Inflammatory macrophage (primary cell): ENCODE results near the gene LCN2.
A peak's percentile ranks its signal among the peaks of the same experiment; 100 is the strongest.
"Not testable (repeated sequence)": the region's sequence is repeated elsewhere in the genome, so short reads cannot be mapped to it uniquely, and the experiment has no call there.

Source experiments
- DNase-seq, 2 donors: peaks; one replicate each; pipeline ENCODE4 v3.0.0-alpha.2; 2020 to 2022

LCN2 gene

DNA sequence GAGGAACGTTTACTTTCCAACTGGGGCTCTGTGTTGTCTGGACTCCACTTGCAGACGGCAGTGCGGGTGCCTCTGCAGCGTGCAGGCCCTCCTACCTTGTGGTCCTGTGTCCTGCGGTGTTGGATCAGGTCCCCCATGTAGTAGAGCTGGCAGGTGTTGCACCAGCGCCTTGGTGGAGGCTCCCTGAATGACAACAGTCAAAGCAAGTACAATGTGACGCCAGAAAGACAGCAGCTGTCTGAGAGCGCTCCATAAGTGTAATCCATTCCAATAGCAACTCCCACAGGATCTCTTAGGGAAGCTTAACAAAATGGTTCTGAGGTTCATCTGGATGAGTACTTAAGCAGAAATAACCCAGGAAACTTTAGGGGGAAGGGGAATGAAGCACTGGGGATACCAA lies 20.7 kb downstream of the LCN2 start:
- DNase-seq, result no peak

DNA sequence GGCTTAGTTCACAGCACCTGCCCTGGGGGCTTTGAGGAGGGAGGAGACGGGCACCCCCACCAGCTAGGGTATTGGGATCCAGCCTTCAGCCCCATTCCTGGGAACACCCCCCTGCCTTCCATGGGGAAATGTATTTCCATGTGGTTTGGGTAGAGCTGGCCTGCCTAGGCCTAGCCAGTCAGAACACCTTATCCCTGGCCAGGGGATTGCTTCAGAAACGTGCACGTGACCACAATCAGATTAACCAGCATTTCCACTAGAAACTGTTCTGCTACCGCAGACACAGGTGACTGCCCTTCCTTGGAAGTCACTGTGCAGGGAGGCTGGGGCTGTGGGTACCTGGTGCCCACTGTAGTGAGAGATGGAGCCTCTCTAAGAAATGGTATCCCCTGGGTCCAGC lies 24.8 kb downstream of the LCN2 start:
- DNase-seq, result no peak

DNA sequence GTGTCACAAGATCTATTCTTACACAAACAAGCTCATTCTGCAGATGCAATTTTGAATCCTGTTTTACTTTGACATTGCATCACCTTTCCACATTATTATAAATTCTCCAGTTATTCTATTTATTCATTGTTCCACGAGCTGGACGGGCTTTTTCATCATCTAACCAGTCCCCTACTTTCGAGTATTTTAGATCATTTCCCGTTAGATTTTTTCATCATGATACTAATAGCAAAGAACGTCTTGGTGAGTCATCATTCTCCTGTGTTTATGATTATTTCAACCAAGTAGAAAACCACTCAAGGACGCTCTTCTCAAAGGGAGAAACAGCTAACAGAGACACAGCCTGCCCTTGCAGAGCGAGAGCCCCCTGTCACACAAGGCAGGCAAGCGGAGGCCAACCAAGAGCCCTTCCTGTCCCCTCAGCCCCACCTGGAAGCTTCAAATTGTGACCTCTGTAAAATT lies 25.9 kb downstream of the LCN2 start:
- no peak for DNase-seq

DNA sequence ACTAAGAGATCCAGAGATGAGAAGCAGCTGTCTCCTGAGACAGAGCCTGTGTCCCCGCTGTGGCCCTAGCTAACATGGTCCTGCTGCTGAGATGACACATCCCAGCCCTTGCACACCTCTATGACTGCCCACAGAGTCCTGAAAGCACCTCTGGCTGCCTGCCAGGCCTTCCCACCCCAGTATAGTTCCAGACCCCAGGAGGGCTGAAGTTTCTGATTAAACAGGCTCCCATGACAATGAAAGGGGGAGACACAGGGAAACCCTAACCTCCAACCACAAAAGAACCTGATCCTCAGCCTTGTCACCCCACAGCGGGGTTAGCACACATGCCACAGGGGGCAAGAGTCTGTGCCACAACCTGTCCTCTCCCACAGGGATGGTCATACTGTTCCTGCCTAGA lies 26.5 kb downstream of the LCN2 start:
- no peak for DNase-seq

DNA sequence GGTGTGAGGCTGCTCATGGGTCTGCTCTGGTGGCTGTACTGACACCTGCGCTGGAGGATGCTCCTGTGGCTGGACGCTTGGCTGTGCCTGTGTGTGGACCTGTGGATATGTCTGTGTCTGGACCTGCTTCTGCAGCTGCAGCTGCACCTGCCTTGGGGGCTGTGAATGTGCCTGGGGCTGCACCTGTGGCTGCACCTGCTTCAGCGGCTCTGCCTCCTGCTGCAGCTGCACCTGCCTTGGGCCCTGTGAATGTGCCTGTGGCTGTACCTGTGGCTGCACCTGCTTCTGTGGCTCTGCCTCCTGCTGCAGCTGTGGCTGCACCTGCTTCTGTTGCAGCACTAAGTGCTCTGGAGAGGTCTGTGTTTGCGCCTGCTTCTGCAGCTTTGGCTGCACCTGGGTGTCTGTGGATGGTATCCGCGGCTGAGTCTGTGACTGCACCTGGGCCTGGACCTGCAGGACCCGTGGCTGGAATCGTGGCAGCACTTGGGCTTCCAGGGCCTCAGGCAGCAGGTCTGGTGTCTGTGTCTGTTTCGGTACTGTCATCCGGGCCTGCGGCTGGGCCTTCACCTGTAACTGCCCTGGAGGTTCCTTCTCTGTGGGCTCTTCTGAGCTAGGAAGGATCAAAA lies 29.7 kb downstream of the LCN2 start:
- no peak for DNase-seq

DNA sequence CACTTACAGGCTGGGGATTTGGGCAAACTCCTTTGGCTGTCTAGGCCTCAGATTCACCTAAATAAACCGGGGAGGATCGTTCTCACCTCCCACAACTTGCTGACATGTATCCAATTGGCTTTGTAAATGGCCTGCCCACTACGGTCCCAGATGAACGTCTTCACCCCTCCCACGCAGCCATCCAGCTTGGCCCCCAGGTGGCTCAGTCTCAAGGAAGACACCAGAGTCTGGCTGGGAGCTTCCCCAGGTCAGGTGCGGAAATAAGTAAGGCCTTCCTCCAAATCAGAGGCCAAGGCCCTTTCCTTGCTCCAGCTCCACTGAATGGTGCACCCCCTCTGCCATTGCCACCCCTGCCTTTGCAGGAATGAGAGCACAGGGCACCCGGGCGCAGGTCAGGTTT lies 30.7 kb downstream of the LCN2 start:
- DNase-seq, result no peak

DNA sequence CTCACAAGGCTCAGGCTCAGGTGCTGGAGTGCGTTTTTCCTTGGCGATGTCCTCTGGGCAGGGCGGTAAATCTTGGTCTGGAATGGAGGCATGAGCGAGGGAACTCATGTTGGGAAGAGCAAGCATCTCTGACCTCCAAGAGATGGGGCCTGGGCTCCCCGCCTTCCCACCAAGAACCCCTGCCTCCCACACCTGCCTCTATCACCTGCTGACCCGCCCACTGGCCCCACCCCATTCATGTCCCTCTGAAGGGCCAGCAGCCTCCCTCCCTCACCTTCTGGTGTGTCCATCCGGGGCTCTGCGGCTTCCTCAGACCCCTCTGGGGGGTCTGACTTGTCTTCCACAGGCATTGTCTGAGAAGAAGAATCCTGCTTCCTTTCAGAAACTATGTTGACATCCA lies 31.2 kb downstream of the LCN2 start:
- DNase-seq, result no peak

DNA sequence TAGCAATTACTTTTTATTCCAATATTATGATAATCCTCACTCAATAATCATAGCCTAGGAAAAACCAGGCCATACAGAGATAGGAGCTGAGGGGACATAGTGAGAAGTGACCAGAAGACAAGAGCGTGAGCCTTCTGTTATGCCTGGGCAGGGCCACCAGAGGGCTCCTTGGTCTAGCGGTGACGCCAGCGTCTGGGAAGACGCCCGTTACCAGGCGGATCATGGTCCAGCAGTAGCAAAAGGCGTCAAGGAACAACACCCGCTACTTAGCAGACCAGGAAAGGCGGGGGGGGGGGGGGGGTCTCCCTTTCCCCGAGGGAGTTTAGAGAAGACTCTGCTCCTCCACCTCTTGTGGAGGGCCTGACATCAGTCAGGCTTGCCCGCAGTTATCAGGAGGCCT lies 32.2 kb downstream of the LCN2 start:
- not testable (repeated sequence) for DNase-seq

DNA sequence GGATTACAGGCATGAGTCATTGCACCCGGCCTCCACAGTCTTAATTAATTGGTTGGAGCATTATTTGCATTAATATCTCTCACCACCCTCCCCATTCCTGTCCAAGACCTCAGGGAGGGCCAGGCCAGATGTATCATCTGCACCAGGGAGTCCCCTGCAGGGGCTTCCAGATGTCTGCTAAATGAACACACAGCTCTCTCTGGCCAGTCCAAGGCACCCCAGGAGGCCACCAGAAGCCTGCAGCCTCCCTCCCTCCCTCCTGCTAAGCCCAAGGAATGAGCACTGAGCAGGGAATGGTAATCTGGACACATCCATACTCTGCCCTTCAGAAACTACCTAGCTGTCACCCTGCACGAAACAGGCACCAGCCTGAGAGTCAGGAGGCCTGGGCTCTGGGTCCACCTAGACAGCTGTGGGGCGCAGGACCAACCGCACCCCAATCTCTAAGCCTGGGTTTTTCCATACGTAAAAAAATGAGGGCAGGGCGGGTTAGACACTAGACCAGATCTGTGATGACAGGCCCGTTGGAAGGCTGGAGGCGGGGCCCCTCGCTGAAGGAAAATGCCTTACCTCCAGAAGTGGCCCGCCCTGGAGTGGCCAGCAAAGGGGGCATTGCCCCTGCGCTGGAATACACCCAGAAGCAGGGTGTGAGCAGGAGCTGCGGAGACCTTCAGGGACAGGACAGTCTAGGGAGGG lies 33.8 kb downstream of the LCN2 start:
- DNase-seq, result no peak

DNA sequence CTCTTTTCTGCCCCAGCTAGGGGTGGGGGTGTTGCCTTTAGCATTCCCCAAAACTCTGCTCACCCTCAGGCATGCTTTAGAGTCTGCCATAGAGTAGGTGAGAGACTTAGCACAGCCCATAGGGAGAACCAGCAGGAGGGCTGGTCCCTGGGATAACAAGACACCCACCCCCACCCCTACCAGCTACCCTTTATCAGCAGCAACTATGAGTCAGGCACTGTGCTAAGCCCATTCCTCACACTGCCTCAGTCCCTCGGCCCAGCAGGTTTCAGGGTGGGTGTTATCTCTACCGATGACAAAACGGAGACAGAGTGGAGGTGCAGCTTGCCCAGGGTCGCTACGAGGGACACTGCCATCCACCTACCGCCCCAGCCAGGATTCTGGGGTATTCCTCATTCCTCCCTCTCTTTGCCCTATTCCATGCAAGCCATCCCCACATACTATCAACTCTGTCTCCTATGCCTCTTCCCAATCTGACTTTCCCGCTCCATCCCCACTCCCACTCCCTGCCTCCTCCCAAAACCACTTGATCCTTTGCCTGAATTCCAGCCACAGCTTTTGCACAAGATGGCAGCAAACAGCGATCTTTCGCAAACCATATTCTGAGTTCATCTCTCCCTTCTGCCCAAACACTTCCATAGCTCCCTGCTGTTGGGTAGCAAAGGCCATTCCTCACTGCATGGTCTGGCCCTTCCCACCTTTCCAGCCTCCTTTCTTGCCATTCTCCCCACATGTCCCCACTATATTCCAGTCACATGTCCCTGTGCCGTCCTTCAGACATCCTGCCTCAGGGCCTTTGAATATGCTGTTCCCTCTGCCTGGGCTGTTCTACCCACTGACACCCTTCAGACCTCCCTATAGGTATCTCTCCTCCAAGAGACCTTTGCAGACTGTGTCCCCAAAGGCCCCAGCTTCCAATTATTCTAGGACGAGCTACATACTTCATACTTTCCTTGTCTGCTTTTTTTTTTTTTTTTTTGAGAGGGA lies 37.0 kb downstream of the LCN2 start:
- no peak for DNase-seq

DNA sequence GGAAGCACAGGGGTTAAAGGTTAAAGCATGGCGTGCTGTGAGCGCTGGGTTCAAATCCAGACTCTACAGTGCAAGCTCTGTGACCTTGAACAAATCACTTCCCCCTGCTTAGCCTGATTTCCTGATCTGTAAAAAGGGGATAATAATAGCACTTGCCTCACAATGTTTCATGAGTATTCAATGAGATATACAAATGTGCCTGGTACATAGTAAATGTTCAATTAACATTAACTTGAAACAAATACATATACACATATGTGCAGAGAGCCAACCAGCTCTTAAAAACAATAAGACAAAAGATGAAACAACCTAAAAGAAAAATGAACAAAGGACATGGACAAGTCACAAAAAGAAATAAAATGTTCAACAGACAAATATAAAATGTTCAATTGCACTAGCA lies 38.1 kb downstream of the LCN2 start:
- DNase-seq, result no peak

DNA sequence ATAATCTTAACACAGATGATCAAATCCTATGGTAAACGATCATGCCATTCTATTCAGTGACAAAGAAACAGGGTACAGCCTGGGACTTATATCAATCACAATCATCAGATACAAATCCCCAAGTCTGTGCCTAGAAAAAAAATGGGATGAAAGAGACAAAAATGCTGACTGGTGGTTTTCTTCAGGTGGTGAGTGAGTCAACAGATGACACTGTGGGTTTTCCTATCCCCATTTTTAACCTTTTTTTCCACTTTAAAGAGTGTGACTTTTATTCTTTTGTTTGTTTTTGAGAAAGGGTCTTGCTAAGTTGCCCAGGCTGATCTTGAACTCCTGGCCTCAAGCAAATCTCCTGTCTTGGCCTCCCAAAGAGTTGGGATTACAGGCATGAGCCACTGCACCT lies 39.0 kb downstream of the LCN2 start:
- no peak for DNase-seq

DNA sequence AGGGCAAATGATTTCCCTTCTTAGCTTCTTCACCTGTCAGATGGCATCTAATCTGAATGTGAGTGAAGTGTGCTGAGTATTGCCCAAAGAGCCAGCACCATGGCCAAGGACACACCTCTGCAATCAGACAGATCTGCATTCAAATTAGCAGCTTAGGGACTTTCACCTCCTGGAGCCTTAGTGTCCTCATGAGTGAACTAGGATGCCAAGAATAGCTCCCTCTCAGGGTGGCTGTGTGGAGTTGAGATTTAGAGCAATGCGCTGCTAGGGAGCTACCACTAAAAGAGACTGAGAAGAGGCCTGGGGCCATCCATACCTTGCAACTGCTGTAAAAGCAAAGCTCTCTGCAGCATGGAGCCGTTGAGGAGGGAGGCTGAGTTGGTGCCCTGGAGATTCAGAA lies 40.8 kb downstream of the LCN2 start:
- DNase-seq, result no peak

DNA sequence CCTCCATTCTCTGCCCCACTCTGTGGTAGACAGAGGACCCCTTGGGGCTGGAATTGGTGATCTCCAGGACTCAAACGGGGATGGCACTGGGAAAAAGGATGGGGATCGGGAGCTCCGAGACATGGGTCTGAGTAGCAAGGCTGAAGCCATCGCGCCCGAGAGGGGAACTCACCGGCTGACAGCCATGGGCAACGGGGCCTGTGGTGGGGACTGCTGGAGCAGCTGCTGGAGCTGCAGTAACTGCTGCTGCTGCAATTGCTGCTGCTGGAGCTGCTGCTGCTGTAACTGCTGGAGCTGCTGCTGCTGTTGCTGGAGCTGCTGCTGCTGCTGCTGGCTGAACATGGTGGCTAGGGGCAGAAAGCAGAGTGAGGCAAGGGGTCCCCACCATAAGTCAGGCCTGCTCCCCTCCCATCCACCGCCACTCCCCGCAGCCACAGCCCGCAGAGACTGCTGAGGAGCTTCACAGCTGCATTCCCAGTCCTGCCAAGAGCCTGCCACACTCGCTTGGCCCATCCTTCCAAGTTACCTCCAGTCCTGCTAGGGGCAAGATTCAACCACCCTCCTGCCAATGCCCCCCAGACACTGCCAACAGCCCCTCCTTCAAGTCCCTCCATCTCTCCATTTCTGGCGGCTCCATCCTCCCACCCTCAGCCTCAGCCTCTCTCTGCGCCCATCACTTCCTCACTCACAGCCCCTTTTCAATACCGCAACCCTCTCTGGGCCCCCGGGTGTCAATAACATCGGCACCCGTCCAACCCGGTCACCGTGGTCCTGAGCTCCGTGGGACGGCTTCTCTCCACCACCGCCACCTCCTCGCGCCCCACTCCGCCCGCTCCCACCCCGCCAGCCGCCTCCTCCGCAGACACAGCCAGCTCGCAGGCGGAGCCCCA lies 41.5 kb downstream of the LCN2 start:
- no peak for DNase-seq

DNA sequence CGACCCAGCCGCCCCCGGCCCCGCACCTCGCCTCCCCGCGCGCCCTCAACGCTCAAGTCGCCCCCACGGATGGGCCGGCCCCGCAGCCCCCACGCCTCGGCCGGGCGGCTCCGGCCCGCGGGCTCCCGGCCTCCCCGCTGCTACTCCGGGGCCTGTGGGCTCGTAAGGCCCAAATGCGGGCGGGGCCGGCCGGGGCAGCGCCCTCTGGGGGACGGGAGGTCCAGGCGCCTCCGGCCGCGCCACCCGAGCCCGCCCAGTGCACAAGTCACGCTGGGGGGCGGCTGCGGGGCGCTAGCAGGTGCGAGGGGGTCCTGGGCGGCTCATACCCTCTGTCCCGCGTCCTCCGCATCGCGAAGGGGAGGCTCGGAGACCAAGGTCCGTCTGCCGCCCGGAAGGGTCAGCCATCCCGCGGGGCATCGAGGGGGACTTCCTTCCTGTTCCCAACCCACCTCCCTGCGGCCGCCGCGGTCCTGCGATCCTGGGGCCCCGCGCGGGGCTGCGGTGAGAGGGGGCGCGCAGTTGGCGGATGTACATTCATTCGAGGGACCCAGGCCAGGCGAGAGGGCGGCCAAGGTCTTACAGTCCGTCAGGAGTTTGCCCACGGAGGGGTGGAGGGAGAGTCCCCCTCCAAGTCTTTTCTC lies 42.3 kb downstream of the LCN2 start, which contains the start of gene CIZ1:
CIZ1 (minus strand) TSS at position 167 of the 641 bp plus-strand sequence. CDS start 715 bp downstream, outside the sequence.
- peak; percentile 79 to 86 for DNase-seq

DNA sequence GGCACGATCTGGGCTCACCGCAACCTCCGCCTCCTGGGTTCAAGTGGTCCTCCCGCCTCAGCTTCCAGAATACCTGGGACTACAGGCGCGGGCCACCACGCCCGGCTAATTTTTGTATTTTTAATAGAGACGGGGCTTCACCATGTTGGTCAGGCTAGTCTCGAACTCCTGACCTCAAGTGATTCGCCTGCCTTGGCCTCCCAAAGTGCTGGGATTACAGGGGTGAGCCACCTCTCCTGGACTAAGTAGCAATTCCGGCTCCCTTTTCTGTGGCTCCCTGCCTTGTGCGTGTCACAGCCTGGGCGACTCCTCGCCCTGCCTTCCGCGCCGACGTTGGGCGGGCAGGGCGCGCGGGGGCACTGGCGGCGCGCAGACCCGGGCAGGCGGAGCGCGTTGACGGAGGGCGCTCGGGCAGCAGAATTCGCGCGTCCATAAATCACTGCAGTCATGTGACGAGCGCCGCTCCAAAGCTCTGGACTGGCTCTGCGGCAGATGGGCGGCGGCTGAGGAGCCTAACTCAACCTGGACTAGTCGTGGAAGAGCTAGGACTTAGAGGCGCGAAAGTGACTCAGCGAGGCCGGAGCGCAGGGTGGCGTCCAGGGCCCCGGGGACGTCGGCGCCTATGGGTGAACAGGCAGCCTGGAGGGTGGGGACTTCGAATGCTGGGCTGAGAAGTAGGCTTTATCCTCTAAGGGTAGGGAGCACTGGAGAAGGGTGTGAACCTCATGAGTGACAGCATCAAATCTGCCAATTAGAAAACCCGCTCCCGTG lies 43.5 kb downstream of the LCN2 start:
- DNase-seq, result peak; percentile 84 to 90

DNA sequence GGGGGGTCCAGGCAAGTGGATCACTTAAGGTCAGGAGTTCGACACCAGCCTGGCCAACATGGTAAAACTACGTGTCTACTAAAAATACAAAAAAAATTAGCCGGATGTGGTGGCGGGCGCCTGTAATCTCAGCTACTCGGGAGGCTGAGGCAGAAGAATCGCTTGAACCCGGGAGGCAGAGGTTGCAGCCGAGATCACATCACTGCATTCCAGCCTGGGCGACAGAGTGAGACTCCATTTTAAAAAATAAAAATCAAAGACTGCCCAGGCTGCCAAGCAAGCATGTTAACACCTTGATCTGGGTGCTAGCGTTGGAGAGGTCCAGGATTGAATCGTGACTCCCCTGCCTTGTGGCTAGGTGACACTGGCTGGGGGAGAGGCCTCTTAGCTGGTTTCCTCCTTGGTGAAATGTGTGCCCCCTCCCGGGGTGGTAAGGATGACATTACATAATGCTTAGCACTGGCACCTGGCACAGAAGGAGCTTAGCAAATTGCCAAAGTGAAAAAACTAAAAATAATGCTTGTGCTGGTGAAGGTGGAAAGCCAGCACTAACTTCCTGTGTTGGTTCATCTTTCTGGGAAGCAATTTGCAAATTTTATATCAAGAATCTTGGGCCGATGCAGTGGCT lies 44.3 kb downstream of the LCN2 start:
- no peak for DNase-seq

DNA sequence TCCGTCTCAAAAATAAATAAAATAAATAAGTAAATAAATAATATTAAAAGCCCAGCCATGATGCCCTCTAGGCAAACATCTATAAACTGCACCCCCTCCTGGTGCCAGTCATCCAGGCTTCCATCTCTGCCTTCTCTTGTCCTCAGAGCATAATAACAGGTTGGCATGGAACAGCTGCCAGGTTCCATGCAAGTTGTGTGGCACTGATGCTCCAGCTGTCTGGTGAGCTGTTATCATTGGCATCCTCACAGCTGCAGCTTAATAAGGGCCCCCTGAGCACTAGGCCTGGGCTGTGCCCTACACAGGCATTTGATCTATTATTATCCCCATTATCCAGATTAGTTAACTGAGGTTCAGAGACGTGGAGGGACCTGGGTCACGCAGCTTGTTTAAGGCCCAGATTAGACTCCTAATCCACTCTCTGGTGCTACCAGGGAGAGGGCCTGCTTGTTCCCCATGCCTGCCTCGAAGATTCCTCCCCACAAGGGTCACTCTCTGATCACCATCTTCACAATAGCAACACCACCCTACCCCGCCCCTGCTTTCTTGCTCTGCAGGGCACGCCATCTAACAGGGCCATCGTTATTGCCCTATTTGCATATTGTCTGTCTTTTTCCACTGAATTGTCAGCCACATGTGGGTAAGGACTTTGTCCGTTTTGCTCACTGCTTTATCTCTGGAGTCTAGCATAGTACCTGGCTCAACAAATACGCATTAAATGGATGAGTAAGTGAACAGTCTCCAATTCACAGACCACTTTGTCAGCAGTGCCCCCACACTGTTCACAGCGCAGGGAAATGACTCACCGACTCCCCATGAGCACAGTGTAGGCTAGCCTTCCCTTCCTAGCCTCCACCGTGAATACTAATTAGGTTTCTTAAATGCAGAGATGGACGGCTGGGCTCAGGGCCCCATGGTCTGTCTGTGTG lies 52.5 kb downstream of the LCN2 start:
- no peak for DNase-seq

DNA sequence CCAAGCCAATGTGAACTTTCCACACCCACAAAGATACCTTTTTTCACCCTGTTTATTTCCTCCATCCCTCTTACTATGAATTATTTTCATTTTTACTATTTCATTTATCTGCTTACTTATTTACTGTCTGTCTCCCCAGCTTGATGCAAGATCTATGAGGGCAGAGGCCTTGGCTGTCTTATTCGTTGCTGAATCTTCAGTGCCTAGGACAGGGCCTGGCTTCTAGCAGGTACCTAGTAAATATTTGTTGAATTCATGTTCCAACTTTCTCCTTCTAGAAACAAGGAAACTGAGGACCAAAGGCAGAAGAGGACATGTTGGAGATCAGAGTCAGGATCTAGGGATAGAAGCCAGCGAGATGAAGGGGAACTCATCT lies 53.4 kb downstream of the LCN2 start:
- DNase-seq, result no peak
